ENCODE measurements around the gene SLC25A21. TPM values are rescaled to one million over a fixed set of nuclear protein-coding genes. Genes with fewer than 3 reads are reported as not detected.

SLC25A21 gene
- total RNA-seq, 4 donors from 2014 or later = 0.67 to 2.1 (median 0.91) TPM

DNA sequence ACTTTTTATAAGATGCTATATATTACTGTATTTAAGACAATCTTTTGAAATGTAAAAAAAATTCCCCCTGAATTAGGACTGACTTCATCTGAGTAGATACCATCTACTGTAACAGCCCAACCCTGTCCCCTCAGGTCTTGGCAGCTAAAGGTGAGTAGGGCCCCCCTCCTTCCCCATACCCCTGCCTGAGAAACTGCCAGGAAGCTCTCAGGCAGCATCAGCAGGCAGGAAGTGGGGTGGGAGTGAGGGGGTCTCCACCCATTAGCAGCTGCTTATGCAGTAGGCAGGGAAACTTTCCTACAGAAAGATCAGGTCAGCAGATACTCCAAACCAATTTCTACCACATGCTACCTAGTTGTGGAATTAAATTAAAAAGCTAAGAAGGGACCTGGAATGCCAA is 448.2 kb downstream of the SLC25A21 start:
- DNase-seq = no peak
- no peaks in the 10 kb centered on the region for H3K4me1 ChIP-seq
- no peak overlapping the region for H3K4me3 ChIP-seq
- no peak overlapping the region for H3K27ac ChIP-seq
- no peak for TF ChIP-seq CTCF (IDR thresholded peaks at IDR 0.05)
- no peak for TF ChIP-seq POLR2A (IDR thresholded peaks at IDR 0.05)
- H3K36me3 ChIP-seq = no peaks in the 10 kb centered on the region
- H3K9me3 ChIP-seq = no peaks in the 10 kb centered on the region
- no peaks in the 10 kb centered on the region for H3K27me3 ChIP-seq
- intact Hi-C loops (cut with DNase I) = no loop called here

GRCh38 chr14:36723530-36723929 is 448.9 kb downstream of the SLC25A21 start:
- intact Hi-C loops (cut with DNase I) = no loop called here
- Histone ChIP-seq H3K4me1 (no peaks in the 10 kb centered on the region), H3K27ac (no peak overlapping the region), H3K9me3 (no peaks in the 10 kb centered on the region), H3K4me3 (no peak overlapping the region), H3K36me3 (no peaks in the 10 kb centered on the region), H3K27me3 (no peaks in the 10 kb centered on the region)
- no peak for DNase-seq
- WGBS, 2 donors = 52 to 61% methylated on average over 2 of the region's 2 CpGs
- TF ChIP-seq POLR2A (IDR thresholded peaks at IDR 0.05) (no peak), CTCF (IDR thresholded peaks at IDR 0.05) (no peak)

DNA sequence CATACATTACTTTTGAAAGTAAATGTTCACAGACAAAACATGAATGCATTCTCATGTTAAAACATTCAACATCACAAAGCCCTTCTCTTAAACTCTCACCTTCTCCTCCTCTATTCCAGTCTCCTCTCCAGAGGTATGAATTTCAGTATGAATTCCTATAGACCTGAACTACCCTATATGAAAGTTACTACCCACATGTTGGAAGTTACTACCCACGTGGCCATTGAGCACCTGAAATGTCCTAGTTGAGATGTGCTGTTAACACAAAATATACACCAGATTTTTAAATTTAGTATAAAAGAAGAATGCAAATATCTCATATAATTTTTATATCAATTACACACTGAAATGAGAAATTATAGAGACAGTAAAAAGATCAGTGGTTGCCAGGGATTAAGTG is 450.5 kb downstream of the SLC25A21 start:
- Histone ChIP-seq H3K27me3 (no peaks in the 10 kb centered on the region), H3K9me3 (no peaks in the 10 kb centered on the region), H3K27ac (no peak overlapping the region), H3K36me3 (no peaks in the 10 kb centered on the region), H3K4me3 (no peak overlapping the region), H3K4me1 (peaks cover 0 to 3% (median 0%) of the 10 kb centered on the region in 3 donors)
- intact Hi-C loops (cut with DNase I) = no loop called here
- no peak for TF ChIP-seq POLR2A (IDR thresholded peaks at IDR 0.05)
- TF ChIP-seq CTCF (IDR thresholded peaks at IDR 0.05) = no peak
- no peak for DNase-seq
- WGBS, 2 donors = 75 to 81% methylated on average over 1 of the region's 1 CpG

DNA sequence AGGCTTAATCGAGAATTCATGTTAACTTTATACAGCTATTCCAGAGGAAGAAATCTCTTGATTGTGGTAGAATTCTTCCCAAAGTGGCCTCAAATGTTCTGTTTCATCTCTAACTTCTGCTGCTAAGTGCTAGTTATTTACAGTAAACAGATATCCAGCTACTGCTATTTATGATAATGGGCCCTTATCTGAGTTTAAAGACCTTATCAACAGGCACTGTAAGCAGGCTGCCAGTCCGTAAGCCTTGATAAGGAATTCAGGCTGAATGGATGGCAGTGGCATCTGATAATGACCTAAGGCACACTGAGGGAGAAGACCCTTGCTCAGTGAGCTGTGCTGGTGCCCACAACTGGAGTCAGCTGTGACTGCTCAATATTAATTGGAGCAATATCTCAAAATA is 451.7 kb downstream of the SLC25A21 start:
- no peak overlapping the region for H3K4me3 ChIP-seq
- intact Hi-C loops (cut with DNase I) = no loop called here
- H3K27me3 ChIP-seq = no peaks in the 10 kb centered on the region
- no peak overlapping the region for H3K27ac ChIP-seq
- peaks cover 0 to 9% (median 0%) of the 10 kb centered on the region in 3 donors for H3K4me1 ChIP-seq
- no peaks in the 10 kb centered on the region for H3K36me3 ChIP-seq
- DNase-seq = no peak
- H3K9me3 ChIP-seq = no peaks in the 10 kb centered on the region
- no peak for TF ChIP-seq POLR2A (IDR thresholded peaks at IDR 0.05)
- TF ChIP-seq CTCF (IDR thresholded peaks at IDR 0.05) = no peak
- WGBS, 2 donors = 75 to 88% methylated on average over 2 of the region's 2 CpGs

DNA sequence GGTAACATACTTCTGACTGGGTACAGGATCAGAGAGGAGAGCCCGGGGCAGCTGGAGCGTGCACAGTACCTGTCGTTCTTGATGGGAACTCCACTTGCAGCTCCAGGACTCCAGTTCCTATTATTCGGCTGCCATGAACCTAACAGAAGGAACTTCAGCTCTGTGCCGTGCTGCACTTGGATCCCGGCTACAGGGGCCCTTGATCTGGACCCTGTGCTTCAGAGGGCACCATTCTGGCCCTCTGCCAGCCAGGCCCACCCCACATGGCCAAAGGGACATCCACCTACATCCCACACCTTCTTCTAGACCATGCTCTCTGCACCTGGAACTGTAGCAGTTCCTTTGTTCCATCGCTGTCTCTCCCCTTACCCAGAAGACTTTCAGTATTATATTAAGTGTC is 452.6 kb downstream of the SLC25A21 start:
- H3K4me3 ChIP-seq = no peak overlapping the region
- H3K27ac ChIP-seq = no peak overlapping the region
- DNase-seq = no peak
- no peaks in the 10 kb centered on the region for H3K9me3 ChIP-seq
- WGBS, 2 donors = 82 to 90% methylated on average over 6 to 7 of the region's 7 CpGs
- TF ChIP-seq CTCF (IDR thresholded peaks at IDR 0.05) (no peak), POLR2A (IDR thresholded peaks at IDR 0.05) (no peak)
- no peaks in the 10 kb centered on the region for H3K36me3 ChIP-seq
- peaks cover 0 to 9% (median 0%) of the 10 kb centered on the region in 3 donors for H3K4me1 ChIP-seq
- H3K27me3 ChIP-seq = no peaks in the 10 kb centered on the region
- intact Hi-C loops (cut with DNase I) = no loop called here

Measured in esophagus squamous epithelium (tissue), 5 donors.